HG03280 (cell line): ENCODE results near the gene CD36.

ENCODE experiments used
- ATAC-seq: cut with Tn5 transposase; IDR thresholded peaks from one replicate; pipeline ENCODE4 v1.9.1; 2021; ENCODE audit warnings: mild to moderate bottlenecking, moderate library complexity; ENCODE audit not compliant: unreplicated experiment

The CD36 gene

DNA sequence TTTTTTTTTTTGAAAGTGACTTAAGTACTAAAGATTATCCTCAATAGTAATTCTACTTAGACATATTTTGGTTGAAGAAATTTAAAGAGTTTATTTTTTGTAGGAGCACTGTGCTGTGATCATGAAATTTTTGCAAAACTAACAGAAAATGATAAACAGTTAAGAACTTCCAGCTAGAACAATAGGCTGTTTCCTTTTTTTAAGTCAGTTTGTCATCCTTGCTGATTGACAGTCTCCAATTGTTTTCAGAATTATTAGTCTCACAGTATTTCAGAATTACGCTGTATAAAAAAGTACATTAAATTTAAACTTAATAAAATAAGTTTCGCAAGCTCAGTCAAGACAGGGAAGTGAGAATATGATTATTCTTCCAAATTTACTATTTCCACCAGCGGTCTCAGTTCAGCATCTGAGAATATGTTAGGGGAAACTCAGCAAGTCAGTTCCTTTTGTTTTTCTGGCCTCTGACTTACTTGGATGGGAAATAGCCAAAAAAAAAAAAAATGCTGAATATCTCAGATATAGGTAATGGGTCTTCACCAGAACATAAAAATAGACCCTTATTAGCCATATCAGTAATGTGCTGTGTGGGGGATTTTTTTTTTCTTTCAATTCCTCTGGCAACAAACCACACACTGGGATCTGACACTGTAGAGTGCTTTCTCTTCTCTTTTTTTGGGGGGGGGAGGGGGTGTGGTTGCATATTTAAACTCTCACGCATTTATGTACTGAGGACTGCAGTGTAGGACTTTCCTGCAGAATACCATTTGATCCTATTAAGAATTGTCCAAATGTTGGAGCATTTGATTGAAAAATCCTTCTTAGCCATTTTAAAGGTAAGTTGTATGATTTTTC lies at the start of gene CD36:
Gene CD36 (plus strand): TSS at position 732 of the 855 bp plus-strand sequence. CDS start 8,099 bp downstream, outside the sequence.
- no peak for ATAC-seq

DNA sequence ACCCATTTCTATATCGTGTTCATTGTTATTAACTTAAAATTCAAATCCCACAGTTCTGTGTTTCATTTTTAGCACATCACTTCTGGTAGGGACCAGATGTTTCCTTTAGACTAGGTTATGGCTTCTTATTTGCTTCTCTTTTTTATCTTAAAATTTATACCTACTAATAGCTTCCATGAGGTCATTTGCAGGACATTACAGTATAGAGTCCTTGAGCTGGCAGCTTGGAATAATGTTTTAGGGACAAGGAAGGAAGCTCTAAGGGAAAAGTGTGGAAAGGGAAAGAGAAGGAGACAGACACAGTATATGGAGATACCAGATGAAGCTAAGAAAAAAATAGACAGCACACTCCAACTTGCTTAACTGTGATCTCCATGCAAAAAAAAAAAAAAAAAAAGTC lies 48.8 kb upstream of the CD36 start:
- no peak for ATAC-seq

DNA sequence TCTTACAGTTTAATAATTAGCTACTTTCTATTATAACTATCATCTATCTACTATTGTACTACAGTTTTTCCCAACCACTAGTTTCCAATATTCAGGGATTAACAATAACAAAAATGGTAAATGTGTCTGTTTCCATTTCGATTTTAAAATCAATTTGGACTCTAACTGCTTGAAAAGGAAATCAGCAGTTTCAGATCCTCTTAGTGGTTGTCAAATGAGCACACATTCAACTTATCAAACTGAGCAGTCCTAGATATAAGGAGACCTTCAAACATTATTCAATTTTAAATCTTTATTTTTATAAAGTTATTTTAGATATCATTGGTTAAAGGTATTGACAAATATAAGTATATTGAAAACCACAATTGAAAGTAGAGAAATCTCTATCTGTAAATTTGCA lies 46.8 kb upstream of the CD36 start:
- no peak for ATAC-seq

DNA sequence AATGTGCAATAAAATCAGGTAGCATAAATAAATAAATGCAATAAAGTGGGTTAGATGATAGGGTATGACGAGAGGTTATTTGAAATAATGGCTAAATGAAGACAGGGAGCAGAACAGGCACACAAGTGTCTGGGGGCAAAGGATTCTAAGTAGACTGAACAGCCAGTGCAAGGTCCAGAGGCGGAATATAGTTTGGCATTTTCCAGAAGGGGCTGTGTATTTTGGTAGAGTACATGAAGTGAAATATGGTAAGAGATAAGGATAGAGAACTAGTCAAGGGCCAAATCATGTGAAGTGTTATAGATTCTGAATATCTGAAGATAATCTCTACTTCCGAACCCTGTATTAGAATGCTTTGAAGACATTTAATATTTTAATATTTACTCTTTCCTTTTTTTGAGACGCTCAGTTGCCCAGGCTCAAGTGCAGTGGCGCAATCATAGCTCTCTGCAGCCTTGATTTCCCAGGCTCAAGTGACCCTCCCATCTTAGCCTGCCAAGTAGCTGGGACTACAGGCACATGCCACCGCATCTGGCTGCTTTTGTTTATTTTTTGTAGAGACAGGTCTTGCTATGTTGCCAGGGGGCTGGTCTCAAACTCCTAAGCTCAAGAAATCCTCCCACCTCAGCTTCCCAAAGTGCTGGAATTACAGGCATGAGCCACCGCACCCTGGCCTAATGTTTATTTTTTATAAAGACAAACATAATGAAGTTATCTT lies 44.4 kb upstream of the CD36 start:
- no peak for ATAC-seq

DNA sequence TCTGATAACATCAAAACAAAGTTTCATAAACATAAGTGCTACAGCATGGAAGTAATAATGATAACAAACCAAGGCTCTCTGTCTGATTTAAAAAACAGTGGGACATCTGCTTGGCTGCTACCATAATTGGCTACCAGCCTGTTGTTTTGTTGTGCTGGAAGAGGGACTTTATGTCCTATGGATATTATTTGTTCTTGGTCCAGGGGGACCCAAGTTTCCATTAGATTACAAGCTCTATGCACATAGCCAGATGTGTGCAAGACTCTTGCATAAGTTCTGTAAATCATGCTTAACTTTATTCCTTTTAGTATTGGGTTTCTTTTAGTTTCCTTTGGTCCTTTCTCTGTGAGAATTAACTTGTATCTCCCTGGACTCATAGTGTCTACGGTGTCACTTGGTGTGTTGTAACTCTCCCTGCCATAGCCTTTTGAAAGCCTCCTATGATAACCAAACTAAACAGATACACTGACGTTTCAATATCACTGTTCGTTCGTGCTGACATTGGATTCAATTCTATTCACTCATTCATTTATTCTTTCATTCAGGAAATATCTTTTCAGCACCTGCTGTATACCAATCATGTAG lies 41.4 kb upstream of the CD36 start:
- ATAC-seq = no peak

DNA sequence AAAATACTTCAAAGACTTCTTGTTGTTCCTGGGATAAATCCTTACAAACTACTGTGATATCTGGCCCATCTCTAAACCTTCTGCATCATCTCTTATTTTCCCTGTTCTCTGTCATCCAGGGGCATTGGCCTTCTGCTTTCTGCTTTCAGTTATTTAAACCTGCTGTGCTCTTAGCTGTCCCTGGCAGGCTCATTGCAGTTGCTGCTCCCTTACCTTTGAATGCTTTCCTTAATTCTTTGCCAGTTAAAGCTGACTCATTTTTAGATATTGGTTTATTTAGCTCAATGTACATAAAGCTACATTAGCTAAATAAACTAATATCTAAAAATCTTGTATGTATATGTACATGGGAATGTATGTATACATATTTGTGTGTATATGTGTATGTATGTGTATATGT lies 40.6 kb upstream of the CD36 start:
- no peak for ATAC-seq

DNA sequence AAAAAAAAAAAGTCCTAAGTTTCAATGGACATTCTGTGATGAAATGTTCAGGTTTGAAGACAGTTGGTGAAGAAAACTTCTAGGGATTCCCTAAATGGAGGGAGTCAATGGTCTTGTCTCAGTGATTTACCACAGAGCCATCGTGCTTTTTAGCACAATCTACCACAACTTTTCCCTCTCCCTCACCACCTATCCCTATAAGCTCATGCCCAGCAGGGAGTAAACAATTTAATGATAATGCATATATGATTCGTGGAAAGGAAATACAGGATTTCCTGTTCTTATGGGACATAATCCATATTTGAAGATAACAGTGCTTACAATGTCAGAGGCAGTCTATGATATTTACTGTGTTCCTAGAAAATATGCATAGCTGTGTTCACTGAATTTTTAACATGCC lies 38.4 kb upstream of the CD36 start:
- ATAC-seq = no peak

DNA sequence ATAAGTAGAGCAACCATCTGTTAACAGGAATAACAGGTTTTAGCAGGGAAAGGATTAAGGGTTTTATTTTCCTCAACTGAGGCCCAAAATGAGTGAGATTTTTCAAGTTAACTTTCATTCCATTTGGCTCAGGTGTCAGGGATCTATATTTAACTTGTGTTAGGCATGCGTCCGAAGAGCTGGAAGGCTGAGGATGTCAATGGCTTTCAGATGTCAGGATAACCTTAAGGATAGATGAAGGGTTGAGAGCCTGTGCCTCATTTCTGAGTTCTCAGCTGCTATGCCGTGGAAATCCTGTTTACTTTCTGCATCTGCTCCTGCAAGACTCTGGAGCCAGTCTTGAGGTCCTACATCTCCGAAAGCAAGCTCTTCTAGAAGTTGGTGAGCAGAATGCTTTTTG lies 36.4 kb upstream of the CD36 start:
- ATAC-seq = no peak

DNA sequence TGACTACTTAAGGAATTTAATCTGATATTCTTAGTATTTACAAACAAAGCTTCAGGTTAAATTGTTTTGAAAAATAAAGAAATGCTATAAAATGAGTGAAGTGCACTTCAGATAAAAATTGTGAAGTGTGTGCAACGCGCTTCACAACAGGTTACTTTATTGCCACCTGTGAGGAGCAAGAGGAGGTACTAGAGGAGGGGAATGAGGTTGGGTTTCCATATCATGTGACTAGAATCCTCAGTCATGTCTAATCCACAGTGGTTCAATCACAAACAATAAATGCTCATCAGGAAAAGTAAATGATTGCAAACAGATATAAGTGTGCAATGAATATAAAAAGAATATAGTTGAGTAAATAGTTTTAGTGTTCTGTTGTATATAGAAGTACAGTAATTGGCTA lies 34.5 kb upstream of the CD36 start:
- ATAC-seq = no peak

DNA sequence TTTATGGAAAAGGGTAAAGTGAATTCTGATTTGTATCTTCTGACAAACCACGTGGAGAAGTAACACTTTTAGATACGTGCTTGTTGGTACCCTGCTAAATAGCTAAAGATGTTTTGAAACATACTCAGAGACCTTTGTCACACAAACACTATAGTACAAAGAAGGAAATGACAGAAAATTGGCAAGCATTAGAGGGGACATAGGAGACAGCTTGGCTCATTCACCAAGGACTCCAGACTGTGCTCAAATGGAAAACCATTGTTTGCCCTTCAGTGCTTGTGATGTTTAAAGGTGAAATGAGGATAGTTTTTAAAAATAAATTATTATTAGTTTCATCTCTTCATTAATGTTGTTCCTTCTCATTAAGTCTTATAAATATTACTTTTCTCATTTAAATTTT lies 34.0 kb upstream of the CD36 start:
- no peak for ATAC-seq

DNA sequence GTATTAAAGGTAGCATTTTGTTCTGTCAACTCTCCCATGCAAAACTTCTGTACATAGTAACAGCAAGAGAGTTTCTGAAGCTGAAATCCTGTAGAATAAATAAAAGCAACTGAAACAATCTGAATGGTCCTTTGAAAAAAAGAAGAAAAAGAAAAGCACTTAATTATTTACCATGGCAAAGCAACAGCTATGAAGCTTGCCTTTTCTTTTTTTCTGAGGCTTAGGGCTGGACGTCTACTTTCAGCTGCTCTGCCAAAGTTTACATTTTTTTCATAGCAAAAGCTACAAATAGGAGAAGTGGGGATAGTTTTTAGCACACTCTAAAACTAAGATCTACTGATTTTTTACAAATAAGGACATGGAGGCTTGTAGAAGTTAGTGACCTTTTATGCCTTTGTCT lies 31.3 kb upstream of the CD36 start:
- ATAC-seq = no peak

DNA sequence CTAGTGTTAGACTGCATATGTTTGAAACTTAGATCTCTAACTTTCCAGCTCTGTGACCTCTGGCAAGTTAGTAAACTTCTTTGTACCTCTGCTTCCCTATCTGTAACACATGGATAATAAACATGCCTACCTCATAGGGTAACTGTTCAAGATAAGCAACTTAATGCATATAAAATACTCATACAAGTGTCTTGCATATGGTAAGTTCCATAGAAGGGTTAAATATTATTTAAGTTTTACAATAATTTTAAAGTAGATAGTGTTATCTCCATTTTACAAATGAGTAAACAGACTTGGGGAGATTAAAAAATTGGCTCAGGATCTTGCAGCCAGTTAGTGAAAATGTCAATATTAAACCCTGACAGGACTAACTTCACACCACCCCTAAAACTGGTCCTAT lies 30.1 kb upstream of the CD36 start:
- ATAC-seq = no peak

DNA sequence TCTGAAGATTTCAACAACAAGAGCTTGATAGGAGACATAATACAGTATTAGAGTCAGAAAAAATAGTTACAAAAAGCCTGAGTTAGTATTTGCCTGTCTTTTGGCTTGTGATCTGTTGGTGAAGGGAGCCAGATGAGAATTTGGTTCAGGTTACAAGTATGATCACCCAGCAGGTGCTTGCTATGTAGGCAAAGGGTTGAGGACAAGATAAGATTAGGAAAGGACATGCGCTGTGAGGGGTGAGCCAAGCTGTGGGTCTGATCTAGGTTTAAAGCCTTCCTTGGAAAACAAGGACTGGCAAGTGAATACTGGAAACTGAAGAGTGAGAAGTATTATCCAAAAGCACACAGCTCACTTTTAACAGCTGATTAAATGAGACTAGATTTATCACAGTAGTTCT lies 28.7 kb upstream of the CD36 start:
- ATAC-seq = no peak

DNA sequence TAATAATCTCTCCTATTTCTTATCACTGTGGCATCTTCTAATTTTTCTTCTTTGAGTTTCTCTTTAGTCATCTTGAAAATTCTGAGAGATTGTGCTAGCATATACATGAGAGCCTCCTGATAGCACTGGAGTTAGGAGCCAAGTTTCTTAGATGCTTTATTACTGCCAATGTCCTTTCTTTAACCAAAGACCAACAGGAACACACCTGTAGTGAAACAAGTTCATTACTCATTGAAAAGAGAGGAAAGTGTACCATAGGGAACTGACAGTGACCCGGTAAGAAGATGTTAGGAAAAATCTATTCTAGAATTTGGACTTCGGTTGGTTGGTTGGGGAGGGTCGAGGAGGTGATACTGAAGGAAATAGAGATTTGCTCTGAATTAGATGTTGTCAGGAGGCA lies 27.1 kb upstream of the CD36 start:
- ATAC-seq = no peak

DNA sequence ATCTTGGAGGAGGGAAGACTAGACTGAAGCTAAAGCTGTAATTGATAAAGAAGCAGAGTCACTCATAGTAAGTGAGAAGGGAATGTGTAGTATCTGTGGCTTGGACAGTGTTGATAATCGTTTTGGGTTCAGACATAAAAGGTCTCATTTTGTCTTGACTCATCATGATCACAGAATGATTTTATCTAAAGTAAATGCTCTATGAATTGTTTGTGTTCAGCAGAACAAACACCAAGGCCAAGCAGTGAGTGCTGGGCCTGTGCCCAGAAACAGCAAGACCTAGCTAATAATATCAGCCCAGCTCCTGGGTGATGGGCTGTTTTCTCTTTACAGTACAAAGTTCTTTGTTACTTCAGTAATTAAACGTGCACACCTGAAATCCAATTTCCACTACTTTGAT lies 26.7 kb upstream of the CD36 start:
- ATAC-seq = no peak

DNA sequence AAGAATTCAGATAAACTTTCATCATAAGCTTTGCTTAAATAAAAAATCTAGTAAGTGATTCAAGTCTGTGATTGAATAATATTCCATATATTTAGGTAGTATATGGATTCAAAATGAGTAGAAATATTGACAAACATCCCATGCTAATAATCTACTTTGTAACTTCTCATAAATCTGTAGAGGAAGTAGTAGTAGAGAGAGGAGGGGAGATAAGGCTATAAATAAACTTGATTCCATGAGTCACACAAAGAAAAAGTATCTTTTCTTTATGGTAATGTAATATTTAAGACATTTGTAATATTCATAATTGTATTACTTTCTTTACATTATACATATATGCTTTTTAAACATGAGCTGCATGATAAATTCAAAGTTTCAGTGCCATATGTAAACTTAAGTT lies 25.6 kb upstream of the CD36 start:
- ATAC-seq = no peak

DNA sequence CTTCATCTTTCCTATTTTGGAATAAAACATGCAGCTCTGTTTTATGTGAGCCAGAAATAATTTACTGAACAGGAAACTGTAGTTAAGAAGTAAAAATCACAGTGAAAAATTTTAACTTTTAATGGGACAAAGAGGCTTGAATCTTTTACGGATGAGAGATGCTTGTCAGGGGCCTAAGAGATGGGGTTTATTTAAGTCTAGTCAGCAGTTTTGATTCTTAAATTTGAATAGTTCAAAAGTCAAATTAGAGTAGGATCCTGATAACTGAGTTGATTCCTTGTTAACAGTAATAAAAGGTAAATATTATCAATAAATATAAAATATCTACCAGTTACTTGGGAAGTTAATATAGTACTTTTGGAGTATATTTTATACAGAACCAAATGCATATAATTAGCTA lies 24.9 kb upstream of the CD36 start:
- ATAC-seq = no peak

DNA sequence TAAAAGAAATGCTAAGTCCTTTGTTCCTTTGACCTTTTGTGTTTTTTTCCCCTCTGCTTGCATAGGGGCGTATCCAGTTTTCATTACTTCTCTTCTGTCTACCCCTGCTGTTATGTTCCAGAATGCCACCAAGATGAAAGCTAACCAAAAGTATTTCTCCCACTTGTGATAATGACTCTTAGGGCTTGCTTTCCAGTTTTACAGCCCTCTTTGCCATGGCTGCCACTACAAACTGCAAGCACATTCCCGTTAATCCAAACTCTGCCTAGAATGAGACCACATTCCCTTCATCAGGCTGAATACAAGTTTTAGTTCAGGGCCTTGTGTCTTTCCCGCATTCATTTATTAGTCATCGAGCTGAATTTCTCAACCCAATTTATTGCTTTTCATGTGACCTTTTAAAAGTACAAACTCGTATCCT lies 23.6 kb upstream of the CD36 start:
- no peak for ATAC-seq

DNA sequence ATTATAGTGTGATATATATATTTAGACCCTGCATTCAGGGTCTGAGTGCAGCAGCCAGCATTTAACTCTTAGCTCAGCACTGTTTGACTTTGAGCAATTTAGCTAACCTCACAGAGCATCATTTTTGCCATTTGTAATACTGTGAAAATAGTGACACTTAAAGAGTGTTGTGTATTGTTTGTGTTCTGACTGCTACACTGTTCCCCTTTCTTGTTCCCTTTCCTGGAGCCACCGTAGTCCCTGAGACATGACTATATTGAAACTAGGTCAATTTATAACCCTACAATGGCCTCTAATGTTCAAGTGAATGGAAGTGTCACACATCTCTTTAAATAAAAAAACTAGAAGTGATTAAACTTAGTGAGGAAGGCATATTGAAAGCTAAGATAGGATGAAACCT lies 20.3 kb upstream of the CD36 start:
- no peak for ATAC-seq

DNA sequence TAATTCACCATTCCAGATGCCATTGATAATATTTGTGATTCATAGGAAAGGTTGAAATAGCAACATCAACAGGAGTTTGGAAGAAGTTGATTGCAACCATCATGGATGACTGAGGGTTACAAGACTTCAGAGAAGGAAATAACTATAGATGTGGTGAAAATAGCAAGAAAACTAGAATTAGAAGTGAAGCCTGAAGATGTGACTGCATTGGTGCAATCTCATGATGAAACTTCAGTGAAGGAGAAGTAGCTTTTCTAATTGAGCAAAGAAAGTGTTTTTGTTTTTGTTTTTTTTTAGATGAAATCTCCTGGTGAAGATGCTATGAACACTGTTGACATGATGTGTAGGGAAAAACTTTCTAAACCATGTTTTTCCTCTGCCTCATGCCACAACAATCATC lies 18.7 kb upstream of the CD36 start:
- no peak for ATAC-seq

DNA sequence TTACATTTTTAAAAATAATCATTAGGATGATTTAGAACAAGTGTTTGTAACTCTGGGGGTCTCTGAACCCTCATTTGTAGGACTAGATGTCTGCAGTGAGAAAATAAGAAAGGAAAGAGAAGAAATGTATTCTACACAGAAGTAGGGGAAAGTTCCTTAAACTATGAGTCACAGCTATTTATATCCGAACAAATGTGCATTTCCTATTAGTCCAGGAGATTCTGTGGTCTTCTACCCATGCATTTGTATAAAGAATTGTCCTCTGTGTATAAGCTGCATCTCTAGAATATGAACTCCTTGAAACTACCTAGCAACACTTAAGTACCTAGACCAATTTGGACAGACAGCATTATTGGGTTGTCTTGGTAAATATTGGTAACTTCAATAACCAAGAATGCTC lies 15.9 kb upstream of the CD36 start:
- ATAC-seq = no peak
